Measurements from ENCODE around the gene NCOR2. TPM values are rescaled to one million over a fixed set of nuclear protein-coding genes. Genes with fewer than 3 reads are reported as not detected.

Gene NCOR2
- polyA plus RNA-seq, 1 donor: 74.0 TPM

GRCh38 chr12:124544311-124544970, 23.0 kb downstream of the NCOR2 start:
- no peak for DNase-seq

GRCh38 chr12:124543590-124544310, 23.7 kb downstream of the NCOR2 start:
- no peak for DNase-seq

GRCh38 chr12:124543052-124543589, 24.3 kb downstream of the NCOR2 start:
- DNase-seq: no peak

- no peak for DNase-seq
Observed at GRCh38 chr12:124542021-124542949, 25.1 kb downstream of the NCOR2 start.

- no peak for DNase-seq
Observed at GRCh38 chr12:124541322-124541721, 26.1 kb downstream of the NCOR2 start.

- no peak for DNase-seq
Observed at GRCh38 chr12:124539084-124540041, 28.0 kb downstream of the NCOR2 start.

GRCh38 chr12:124538194-124539082, 29.0 kb downstream of the NCOR2 start:
- no peak for DNase-seq

- DNase-seq: no peak
Observed at GRCh38 chr12:124537525-124538193, 29.8 kb downstream of the NCOR2 start.

- no peak for DNase-seq
Observed at GRCh38 chr12:124536641-124537040, 30.8 kb downstream of the NCOR2 start.

- DNase-seq: no peak
Observed at GRCh38 chr12:124534776-124535740, 32.4 kb downstream of the NCOR2 start.

GRCh38 chr12:124533456-124533855, 34.0 kb downstream of the NCOR2 start:
- DNase-seq: no peak

GRCh38 chr12:124532967-124533366, 34.4 kb downstream of the NCOR2 start:
- no peak for DNase-seq

- no peak for DNase-seq
Observed at GRCh38 chr12:124532331-124532750, 35.1 kb downstream of the NCOR2 start.

- DNase-seq: no peak
Observed at GRCh38 chr12:124531906-124532305, 35.5 kb downstream of the NCOR2 start.

GRCh38 chr12:124531281-124531745, 36.1 kb downstream of the NCOR2 start:
- peak; percentile 79 for DNase-seq

GRCh38 chr12:124530637-124531263, 36.7 kb downstream of the NCOR2 start:
- no peak for DNase-seq

GRCh38 chr12:124529565-124530276, 37.7 kb downstream of the NCOR2 start:
- no peak for DNase-seq

Measured in left kidney (tissue), 2 donors.